GM18526 (cell line): Measurements from ENCODE around the gene C1orf210.

Experiments
- POLR2A ChIP-seq: IDR thresholded peaks from 3 replicates; pipeline ENCODE4 v1.6.1; 2011; ENCODE audit not compliant: insufficient read length; ENCODE audit errors: extremely low read depth

The C1orf210 gene

GRCh38 chr1:43274125-43274803 is 11.1 kb downstream of the C1orf210 start:
- TF ChIP-seq POLR2A = no peak

GRCh38 chr1:43273708-43274107 is 11.7 kb downstream of the C1orf210 start:
- no peak for TF ChIP-seq POLR2A

DNA sequence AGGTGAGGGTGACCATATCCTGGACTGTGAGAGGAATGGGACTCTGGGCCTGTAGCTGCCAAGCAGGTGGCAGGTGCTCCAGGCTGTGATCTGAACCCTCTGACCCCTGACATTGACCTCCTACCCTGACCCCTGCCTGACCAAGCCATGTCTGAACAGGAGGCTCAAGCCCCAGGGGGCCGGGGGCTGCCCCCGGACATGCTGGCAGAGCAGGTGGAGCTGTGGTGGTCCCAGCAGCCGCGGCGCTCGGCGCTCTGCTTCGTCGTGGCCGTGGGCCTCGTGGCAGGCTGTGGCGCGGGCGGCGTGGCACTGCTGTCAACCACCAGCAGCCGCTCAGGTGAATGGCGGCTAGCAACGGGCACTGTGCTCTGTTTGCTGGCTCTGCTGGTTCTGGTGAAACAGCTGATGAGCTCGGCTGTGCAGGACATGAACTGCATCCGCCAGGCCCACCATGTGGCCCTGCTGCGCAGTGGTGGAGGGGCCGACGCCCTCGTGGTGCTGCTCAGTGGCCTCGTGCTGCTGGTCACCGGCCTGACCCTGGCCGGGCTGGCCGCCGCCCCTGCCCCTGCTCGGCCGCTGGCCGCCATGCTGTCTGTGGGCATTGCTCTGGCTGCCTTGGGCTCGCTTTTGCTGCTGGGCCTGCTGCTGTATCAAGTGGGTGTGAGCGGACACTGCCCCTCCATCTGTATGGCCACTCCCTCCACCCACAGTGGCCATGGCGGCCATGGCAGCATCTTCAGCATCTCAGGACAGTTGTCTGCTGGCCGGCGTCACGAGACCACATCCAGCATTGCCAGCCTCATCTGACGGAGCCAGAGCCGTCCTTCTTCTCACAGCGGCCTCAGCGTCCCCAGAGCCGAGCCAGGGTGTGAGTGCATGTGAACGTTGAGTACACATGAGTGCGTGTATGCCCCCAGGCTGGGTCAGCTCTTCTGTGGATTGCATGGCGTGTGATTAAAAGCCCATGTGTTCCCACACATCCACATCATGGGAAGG is 12.5 kb downstream of the C1orf210 start:
- TF ChIP-seq POLR2A = no peak

DNA sequence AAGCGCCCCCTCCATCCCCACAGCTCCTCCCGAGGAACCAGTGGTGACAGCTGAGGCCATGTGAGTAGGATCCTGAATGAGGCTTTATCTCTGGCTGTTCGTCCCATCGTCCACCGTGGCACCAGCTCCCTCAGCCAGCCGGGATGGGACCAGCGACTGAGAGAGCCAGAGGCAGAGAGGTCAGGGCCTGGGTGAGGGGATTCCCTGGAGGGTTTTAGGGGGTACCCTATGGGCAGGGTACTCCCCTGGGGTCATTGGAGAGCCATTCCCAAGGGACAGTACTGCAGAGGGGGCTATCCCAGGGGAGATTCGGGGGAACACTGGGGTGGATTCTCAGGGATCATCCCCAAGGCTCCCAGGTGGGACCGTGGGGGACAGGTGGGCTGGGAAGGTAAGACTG is 13.2 kb downstream of the C1orf210 start:
- no peak for TF ChIP-seq POLR2A

GRCh38 chr1:43271186-43272118 is 13.9 kb downstream of the C1orf210 start:
- no peak for TF ChIP-seq POLR2A

- TF ChIP-seq POLR2A = no peak
Measured at GRCh38 chr1:43270421-43271095, 14.8 kb downstream of the C1orf210 start.

- no peak for TF ChIP-seq POLR2A
Measured at GRCh38 chr1:43269627-43270375, 15.6 kb downstream of the C1orf210 start, which contains the start of gene TMEM125. Gene TMEM125, plus strand, starts transcription at chr1:43269983. Its CDS starts 2,740 bp downstream, at chr1:43272723.

- no peak for TF ChIP-seq POLR2A
Measured at GRCh38 chr1:43267818-43268425, 17.5 kb downstream of the C1orf210 start.

GRCh38 chr1:43267291-43267805 is 18.0 kb downstream of the C1orf210 start:
- no peak for TF ChIP-seq POLR2A

- TF ChIP-seq POLR2A = no peak
Measured at GRCh38 chr1:43266881-43267280, 18.5 kb downstream of the C1orf210 start.

GRCh38 chr1:43265431-43265830 is 19.9 kb downstream of the C1orf210 start:
- no peak for TF ChIP-seq POLR2A

GRCh38 chr1:43258370-43258769 is 27.0 kb downstream of the C1orf210 start:
- no peak for TF ChIP-seq POLR2A
